Measurements from ENCODE around the gene VPS8.

Gene VPS8

GRCh38 chr3:184977796-184978195 is 165.8 kb downstream of the VPS8 start (continued):
- TF ChIP-seq, protein P1, sequence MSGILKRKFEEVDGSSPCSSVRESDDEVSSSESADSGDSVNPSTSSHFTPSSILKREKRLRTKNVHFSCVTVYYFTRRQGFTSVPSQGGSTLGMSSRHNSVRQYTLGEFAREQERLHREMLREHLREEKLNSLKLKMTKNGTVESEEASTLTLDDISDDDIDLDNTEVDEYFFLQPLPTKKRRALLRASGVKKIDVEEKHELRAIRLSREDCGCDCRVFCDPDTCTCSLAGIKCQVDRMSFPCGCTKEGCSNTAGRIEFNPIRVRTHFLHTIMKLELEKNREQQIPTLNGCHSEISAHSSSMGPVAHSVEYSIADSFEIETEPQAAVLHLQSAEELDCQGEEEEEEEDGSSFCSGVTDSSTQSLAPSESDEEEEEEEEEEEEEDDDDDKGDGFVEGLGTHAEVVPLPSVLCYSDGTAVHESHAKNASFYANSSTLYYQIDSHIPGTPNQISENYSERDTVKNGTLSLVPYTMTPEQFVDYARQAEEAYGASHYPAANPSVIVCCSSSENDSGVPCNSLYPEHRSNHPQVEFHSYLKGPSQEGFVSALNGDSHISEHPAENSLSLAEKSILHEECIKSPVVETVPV (CRISPR knock-in tag; IDR thresholded peaks at IDR 0.05): no peak
- TF ChIP-seq ISL1 (CRISPR knock-in tag; IDR thresholded peaks at IDR 0.05) (no peak), GLIS3 (CRISPR knock-in tag; IDR thresholded peaks at IDR 0.05) (no peak), BACH2 (CRISPR knock-in tag; IDR thresholded peaks at IDR 0.05; ENCODE audit: borderline replicate concordance) (no peak), CREB5 (CRISPR knock-in tag; IDR thresholded peaks at IDR 0.05; ENCODE audit: low read depth) (no peak), OSR1 (CRISPR knock-in tag; IDR thresholded peaks at IDR 0.05) (no peak), ZNF8 (CRISPR knock-in tag; IDR thresholded peaks at IDR 0.05) (no peak), ZFP30 (CRISPR knock-in tag; IDR thresholded peaks at IDR 0.05) (no peak), CSDC2 (CRISPR knock-in tag; IDR thresholded peaks at IDR 0.05) (no peak)

DNA sequence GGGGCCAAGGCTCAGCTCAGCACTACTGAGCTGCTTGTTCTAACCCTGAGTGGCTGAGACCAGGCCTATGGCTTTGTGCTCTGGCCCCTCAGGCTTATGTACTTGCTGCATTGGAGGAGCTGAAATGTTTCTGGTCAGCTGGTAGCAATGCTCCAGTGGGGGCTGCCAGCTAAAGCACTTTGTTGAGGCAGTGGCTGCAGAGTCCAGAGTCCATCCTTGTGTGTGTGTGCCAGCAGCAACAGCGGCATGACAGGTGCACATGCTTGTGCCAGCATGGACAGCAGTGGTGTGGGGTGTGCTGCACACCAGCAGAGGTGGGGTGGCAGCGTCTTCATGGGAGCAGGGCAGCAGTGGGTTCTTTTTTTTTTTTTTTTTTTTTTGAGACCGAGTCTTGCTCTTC is 169.1 kb downstream of the VPS8 start:
- TF ChIP-seq BACH2 (CRISPR knock-in tag; IDR thresholded peaks at IDR 0.05; ENCODE audit: borderline replicate concordance) (no peak), ARNTL (CRISPR knock-in tag; IDR thresholded peaks at IDR 0.05; ENCODE audit: borderline replicate concordance, low read depth) (no peak), ZNF70 (CRISPR knock-in tag; IDR thresholded peaks at IDR 0.05) (no peak), PPARA (CRISPR knock-in tag; IDR thresholded peaks at IDR 0.05; ENCODE audit: borderline replicate concordance) (no peak), SNAI2 (CRISPR knock-in tag; IDR thresholded peaks at IDR 0.05) (no peak), ZNF565 (CRISPR knock-in tag; conservative IDR thresholded peaks at IDR 0.05; ENCODE audit: low read depth) (no peak), RARB (CRISPR knock-in tag; IDR thresholded peaks at IDR 0.05) (no peak), GLIS3 (CRISPR knock-in tag; IDR thresholded peaks at IDR 0.05) (no peak), ZFP3 (CRISPR knock-in tag; IDR thresholded peaks at IDR 0.05) (no peak), POU6F1 (CRISPR knock-in tag; IDR thresholded peaks at IDR 0.05; ENCODE audit: borderline replicate concordance, low read depth) (no peak), PATZ1 (CRISPR knock-in tag; IDR thresholded peaks at IDR 0.05; ENCODE audit: borderline replicate concordance) (no peak), ZC3H10 (CRISPR knock-in tag; IDR thresholded peaks at IDR 0.05) (no peak), TOX (CRISPR knock-in tag; IDR thresholded peaks at IDR 0.05; ENCODE audit: borderline replicate concordance) (no peak)
- TF ChIP-seq, protein P2, sequence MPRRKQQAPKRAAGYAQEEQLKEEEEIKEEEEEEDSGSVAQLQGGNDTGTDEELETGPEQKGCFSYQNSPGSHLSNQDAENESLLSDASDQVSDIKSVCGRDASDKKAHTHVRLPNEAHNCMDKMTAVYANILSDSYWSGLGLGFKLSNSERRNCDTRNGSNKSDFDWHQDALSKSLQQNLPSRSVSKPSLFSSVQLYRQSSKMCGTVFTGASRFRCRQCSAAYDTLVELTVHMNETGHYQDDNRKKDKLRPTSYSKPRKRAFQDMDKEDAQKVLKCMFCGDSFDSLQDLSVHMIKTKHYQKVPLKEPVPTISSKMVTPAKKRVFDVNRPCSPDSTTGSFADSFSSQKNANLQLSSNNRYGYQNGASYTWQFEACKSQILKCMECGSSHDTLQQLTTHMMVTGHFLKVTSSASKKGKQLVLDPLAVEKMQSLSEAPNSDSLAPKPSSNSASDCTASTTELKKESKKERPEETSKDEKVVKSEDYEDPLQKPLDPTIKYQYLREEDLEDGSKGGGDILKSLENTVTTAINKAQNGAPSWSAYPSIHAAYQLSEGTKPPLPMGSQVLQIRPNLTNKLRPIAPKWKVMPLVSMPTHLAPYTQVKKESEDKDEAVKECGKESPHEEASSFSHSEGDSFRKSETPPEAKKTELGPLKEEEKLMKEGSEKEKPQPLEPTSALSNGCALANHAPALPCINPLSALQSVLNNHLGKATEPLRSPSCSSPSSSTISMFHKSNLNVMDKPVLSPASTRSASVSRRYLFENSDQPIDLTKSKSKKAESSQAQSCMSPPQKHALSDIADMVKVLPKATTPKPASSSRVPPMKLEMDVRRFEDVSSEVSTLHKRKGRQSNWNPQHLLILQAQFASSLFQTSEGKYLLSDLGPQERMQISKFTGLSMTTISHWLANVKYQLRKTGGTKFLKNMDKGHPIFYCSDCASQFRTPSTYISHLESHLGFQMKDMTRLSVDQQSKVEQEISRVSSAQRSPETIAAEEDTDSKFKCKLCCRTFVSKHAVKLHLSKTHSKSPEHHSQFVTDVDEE (CRISPR knock-in tag; IDR thresholded peaks at IDR 0.05): no peak
- TF ChIP-seq, protein P1 (CRISPR knock-in tag; IDR thresholded peaks at IDR 0.05): no peak
- no peak for ATAC-seq
